HG03060 (cell line): ENCODE results near the gene UVRAG.
"Not testable (repeated sequence)": the region's sequence is repeated elsewhere in the genome, so short reads cannot be mapped to it uniquely, and the experiment has no call there.

ENCODE experiments used
- ATAC-seq: cut with Tn5 transposase; IDR thresholded peaks from one replicate; pipeline ENCODE4 v1.9.1; 2021; ENCODE audit warnings: low read depth, moderate number of reproducible peaks; ENCODE audit not compliant: unreplicated experiment

UVRAG gene

DNA sequence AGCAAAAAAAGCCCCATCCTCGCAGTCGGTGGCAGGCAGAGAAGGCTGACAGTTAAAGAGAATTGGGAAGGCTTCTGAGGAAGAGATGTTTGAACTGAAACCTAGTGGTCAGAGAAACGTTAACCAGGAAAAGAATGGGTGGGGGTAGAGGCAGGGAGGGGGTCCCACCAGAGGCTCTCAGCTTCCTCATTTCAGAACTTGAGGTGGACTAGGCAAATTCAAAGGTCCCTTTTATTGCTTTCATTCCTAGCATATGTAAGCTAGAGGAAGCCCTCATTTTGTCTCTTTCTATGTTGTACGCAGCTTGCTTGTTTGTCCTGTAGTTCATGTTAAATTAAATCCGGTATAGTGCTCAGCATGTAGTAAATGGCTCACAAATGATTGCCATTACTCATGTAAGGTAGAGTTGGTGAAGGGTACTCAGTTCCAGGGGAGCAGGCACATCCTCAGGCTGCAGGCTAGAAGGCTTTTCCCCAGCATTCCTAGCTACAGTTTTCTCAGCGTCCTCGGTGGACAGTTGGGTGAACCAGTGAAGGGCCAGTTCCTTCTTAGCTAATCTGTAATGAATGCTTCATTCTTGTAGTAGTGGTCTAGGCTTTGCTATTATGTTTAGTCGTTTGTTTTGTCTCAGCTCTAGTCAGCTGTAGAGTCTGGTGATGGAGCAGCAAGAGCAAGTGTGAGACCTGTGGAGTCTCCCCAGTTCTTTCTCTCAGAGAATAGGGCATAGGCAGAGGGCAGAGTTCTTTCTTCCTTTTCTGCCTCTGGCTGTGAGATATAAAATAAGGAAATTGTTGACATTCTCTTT is 58.6 kb downstream of the UVRAG start:
- peak; percentile 54 for ATAC-seq

DNA sequence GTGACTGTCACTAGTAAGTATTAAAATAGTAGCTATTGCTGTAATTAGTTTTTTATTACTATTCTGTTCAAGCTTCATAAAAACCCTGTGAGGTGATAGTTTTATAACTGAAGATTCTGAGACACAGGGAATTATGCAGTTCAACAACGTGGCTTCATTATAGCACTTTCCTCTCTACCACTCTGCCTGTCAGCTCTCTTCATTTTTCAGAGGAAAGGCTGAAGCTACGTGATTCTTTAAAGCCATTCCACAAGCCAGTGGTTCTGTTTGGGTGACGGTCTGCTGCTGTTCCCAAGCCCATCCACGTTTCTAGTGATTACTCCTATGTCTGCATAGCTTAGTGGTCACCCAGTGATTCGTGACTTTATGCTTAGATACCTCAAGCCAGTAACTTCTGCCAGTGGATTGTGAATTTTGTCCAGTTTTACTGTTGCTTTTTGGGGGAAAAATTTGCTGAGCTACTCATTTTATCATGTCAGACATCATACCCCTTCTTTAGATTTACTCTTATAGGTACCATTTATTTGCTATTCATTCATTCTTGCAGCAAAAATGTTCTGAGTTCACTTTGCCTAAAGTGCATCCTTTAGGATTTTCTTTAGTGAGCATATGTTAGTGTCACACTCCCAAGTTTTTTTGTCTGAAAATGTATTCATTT is 59.8 kb downstream of the UVRAG start:
- ATAC-seq = no peak

DNA sequence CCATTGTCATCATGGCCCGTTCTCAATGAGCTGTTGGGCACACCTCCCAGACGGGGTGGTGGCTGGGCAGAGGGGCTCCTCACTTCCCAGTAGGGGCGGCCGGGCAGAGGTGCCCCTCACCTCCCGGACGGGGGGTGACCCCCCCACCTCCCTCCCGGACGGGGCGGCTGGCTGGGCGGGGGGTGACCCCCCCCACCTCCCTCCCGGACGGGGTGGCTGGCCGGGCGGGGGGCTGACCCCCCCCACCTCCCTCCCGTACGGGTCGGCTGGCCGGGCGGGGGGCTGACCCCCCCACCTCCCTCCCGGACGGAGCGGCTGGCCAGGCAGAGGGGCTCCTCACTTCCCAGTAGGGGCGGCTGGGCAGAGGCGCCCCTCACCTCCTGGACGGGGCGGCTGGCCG is 62.3 kb downstream of the UVRAG start:
- not testable (repeated sequence) for ATAC-seq

DNA sequence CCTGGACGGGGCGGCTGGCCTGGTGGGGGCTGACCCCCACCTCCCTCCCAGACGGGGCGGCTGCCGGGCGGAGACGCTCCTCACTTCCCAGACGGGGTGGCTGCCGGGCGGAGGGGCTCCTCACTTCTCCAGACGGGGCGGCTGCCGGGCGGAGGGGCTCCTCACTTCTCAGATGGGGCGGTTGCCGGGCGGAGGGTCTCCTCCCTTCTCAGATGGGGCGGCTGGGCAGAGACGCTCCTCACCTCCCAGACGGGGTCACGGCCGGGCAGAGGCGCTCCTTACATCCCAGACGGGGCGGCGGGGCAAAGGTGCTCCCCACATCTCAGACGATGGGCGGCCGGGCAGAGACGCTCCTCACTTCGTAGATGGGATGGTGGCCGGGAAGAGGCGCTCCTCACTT is 62.9 kb downstream of the UVRAG start:
- ATAC-seq = not testable (repeated sequence)

DNA sequence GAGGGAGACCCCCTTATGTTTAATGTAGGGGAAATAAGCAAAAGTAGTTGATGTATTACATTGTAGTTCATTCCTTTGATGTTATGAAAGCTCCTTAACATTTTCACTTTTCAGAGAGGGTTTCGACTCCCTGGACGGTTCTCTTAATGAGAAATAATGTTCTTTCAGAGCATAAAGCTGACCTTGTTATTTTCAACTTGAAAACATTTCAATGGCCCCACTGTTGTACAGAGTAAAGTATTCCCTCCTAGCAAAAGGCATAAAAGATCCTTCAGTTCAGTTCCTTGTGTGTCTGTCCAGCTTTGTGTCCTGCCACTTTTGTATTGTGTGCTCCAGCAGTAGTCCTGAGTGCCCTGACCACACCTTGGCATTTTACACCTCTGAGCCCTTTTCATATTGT is 63.9 kb downstream of the UVRAG start:
- ATAC-seq = no peak

DNA sequence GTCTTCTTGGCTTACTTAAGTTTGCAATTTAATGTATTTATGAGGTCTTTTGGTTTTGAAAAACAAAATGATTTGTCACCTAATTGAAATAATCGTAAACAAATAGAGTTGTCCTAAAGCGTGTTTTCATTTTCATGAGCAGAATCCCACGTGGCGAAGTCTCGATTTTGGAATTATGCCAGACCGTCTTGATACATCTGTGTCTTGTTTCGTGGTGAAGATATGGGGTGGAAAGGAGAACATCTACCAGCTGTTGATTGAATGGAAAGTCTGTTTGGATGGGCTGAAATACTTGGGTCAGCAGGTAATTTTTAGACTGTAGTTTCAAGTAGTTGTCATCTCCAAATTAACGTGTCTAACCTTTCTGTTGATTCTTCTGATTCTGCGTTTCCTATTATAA is 64.7 kb downstream of the UVRAG start:
- no peak for ATAC-seq

DNA sequence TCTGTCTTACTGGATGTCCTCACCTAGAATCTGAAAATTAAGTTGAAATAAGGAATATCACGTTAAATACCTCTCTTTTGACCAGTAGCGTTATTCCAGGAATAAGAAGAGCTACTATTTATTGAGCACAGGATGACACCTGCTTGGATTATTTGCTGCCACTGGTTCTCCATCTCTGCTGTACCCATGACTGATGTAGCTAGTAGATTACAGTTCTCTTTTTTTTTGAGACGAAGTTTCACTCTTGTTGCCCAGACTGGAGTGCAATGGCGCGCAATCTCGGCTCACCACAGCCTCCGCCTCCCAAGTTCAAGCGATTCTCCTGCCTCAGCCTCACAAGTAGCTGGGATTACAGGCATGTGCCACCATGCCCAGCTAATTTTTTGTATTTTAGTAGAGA is 65.3 kb downstream of the UVRAG start:
- ATAC-seq = not testable (repeated sequence)

DNA sequence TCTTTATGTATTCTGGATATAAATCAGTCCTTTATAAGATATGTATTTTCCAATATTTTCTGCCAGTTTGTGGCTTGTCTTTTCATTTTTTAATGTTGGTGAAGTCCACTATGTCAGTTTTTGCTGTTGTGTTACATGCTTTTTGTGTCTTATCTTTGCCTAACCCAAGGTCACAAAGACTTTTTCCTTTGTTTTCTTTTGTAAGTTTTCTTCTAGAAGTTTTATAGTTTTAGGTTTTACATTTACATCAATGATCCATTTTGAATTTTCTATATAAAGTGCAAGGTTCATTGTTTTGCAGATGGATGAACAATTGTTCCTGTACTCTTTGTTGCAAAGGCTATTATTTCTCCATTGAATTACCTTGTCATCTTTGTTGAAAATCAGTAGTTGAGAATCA is 69.3 kb downstream of the UVRAG start:
- ATAC-seq = no peak

DNA sequence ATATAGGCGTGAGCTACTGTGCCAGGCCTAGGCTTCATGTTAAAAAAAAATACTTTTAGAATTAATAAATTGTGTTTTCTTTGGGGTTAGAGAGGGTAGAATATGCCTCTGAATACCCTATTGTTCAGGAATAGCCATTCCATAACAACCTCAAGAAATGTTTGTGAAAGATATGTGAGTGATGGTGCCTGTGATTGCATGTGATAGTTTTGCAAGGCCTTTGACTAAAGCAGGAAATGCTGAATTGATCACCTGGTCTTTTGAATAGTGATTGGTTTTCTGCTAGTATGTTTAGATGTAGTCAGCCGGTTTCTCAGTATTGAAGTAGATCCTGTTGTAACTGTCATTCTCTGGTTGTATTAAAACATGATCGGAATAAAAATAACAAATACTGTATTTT is 73.4 kb downstream of the UVRAG start:
- ATAC-seq = no peak

DNA sequence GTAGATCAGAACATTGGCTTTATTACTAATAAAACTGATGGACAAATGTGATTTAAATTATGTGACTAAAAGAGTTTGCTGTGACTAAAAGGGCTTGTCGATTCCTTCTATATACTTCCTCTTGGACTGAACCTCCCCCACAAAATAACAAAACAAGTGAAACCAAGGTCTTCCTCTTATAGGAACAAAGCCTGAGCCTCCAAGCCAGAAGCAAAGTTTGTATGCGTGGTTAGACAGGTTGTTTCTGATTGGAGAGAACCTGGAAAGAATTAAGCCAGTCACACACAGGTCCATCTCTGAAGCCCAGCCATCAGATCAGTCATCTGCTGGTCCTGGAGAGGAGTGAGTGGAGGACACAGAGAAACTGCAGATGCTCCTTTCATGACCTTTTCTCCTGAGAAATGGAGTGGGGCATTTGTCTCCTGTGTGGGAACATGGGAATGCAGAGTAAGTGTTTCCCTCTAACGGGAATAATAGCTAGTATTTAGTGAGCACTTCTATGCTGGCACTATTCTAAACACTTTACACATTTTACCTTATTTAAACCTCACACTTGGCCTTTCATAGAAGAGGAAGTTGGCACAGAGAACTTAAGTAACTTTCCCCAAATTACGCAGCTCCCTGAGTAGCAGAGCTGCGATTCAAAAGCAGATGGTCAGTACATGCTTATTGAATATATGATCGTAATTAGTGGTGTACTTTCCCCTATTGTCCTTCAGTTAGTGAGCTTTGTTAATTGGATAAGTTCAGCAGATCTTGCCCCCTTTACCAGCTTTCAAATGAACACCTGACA is 77.1 kb downstream of the UVRAG start:
- ATAC-seq = no peak

DNA sequence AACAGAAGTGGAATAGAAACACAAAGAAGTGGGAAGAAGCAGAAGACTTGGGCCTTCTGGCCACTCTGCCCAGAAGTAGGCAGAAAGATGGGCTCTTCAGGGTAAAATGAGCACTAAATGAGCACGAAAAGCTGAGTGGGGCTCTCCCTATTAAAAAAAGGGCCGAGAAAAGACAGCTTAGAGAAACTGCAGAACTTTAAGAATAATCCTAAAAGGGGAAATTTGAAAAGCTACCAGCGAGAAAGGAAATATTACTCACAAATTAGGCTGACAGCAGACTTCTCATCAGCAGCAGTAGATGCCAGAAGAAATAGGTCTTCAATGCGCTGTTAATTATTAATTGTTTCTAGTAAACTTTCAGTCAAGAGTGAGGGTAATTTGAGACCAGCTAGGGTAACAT is 78.2 kb downstream of the UVRAG start:
- ATAC-seq = no peak

DNA sequence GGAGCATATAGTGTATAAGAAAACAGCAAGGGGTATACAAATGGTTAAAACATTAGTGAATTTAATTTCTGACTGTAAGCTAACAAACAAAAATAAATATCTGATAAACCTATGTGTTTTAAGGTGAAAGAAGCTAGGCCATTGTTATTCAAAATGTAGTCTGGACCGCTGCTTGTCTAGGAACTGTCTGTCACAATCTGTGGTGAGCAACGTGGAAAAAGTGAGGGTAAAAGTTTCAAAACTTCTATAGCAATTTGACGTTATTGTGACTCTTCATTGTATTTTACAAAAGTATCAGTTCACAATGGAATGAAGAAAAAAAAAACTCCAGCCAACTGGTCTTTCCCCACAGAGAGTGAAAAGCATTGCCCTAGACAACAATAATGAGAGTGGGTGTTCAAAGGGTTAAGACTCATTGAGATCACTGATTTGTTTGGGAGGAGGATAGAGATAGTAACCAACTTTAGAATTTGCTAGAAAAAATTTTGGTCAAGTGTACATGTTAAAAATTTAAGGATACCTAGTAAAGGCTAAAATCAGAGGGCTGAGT is 79.1 kb downstream of the UVRAG start:
- no peak for ATAC-seq

DNA sequence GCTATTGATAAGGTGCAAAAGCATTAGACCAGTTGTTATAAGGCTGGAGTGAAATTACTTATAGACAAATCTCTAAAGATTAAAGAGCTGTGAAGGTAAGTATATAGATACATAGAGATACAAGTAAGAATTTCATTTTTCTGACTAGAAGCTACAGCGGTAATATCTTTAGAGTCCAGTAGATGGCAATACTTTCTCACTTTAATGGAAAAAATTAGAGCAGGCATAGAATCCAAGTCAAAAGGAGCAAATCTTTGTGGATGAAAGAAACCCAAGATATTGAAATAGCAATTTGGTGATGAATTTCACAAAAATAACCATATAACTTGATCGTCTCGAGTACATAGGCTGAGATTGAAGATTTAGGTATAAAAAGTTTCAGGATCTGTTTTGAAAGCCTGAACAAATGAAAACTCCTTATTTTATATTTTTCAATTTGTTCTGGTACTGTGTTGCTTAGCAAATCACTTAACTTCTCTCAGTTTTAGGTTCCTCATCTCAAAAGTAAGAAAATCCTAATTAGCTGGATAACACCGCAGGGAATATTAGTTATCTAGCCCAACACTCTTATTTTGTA is 81.9 kb downstream of the UVRAG start:
- ATAC-seq = no peak

DNA sequence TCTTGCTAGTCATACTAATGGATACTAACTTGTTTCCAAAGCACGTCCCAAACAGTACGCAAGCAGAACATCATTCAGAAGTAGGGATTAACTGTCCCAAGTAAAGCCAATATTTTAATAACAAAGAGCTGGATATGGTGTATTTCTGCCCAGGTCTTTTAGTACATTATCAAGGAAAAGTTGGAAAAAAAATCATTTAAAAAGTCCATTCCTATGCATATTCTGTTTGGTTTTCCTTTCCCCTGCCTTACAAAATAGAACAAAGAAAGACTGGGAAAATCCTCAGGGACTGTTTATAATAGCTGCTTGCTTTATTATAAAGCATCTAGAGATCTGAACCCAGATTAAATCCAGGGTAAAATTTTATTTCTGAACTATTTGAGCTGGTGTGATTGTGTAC is 83.9 kb downstream of the UVRAG start:
- ATAC-seq = no peak

DNA sequence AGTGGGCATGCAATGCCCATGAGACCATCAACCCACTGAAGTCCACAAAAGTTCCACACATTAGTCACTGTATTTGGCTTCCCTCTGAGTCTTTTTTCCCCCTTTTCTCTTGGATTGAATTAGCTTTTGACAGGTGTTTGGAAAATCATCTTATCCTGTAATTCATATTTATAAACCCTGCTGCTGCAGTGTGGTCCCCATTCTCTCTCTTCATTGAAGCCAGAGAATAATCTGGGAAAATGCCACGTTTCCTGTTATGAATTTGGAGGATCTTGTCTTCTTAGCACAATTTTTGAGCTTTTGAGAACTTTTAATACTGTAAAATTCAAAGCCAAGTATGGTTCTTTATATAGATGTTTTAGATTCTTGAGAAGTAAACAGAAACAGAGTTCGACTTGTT is 84.8 kb downstream of the UVRAG start:
- no peak for ATAC-seq

DNA sequence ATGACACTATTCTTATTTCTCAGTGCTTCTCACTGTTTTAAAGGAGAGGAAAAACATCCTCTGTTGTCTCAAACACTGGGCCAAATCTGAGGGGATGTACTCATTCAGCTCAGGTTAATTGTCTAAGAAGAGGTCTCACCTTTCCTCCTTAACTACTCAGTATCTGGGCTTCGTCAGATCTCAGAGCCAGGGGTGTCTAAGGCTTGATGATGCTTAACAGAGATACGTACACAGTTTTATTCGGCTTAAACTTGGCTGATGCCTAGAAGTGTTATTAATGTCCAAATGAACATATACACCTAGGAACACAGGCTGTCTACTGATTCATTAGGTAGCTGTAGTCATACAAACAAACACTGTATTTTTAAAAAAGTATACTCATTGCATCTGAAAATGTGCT is 85.8 kb downstream of the UVRAG start:
- ATAC-seq = no peak

DNA sequence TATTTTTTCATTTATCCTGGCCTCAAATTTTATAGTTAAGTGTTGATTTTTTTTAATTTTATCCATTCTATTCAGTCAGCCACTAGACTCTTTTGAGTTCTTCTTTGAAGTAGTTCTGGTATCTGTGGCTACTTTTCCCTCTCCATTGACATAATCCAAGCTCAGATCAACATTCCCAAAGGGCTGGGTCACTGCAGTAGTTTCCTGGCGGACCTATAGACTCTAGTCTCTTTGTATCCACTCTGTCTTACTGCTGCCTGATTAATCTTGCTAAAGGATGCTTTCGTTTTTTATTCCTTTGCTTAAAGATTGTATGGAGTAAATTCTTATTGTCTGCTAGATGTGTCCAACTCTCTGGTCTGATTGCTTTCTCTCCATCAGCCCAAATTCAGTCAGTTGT is 87.6 kb downstream of the UVRAG start:
- no peak for ATAC-seq

DNA sequence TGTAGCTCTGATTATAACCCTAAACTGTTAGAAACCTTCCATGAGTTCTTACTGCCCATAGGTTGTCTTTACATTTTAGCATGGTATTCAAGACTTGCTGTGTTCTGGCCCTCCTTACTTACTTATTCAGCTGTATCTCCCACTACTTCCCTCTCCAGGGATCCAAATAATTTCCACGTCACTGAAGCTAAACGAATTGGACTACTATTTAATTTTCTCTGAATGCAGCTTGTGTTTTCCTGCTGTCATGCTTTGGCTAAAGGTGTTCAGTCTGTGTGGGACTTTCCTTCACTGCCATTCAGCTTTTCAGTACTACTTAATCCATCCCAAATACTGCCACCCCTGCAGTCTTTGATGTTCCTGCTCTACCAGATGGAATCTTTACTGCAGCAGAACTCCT is 88.3 kb downstream of the UVRAG start:
- no peak for ATAC-seq

DNA sequence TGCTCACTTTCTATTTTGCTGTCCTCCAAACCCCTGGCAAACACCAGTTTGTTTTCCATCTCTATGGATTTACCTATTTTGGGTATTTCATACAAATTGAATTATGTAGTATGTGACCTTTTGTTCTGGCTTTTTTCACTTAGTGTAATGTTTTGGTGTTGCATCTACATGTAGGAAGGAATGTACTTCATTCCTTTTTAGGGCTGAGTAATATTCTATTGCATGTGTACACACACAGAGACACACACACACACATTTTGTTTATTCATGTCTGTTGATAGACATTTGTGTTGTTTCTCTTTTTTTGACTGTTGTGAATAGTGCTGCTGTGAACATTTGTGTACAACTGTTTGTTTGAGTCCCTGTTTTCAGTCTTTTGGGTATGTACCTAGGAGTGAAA is 90.4 kb downstream of the UVRAG start:
- no peak for ATAC-seq

DNA sequence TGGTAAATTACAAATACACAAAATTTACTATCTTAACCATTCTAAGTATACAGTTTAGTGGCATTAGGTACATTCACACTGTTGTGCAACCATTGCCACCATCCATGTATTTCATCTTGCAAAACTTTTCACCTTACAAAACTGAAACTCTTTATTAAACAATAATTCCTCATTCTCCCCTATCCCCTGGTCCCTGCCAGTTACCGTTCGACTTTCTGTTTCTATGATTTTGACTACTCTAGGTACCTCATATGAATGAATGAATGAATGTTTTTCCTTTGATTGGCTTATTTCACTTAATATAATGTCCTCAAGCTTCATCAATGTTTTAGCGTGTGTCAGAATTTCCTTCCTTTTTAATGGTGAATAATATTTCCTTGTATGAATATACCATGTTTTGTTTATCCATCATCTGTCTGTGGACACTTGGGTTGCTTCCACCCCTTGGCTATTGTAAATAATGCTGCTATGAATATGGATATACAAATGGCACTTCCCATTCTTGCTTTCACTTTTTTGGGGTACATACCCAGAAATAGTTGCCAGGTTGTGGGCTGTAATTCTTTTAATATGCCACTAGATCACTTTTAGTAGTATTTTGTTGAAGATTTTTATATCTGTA is 93.0 kb downstream of the UVRAG start:
- no peak for ATAC-seq
